ENCODE results near the gene FAF2.
"Not testable (repeated sequence)": the region's sequence is repeated elsewhere in the genome, so short reads cannot be mapped to it uniquely, and the experiment has no call there.

FAF2 gene, protein sequence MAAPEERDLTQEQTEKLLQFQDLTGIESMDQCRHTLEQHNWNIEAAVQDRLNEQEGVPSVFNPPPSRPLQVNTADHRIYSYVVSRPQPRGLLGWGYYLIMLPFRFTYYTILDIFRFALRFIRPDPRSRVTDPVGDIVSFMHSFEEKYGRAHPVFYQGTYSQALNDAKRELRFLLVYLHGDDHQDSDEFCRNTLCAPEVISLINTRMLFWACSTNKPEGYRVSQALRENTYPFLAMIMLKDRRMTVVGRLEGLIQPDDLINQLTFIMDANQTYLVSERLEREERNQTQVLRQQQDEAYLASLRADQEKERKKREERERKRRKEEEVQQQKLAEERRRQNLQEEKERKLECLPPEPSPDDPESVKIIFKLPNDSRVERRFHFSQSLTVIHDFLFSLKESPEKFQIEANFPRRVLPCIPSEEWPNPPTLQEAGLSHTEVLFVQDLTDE

DNA sequence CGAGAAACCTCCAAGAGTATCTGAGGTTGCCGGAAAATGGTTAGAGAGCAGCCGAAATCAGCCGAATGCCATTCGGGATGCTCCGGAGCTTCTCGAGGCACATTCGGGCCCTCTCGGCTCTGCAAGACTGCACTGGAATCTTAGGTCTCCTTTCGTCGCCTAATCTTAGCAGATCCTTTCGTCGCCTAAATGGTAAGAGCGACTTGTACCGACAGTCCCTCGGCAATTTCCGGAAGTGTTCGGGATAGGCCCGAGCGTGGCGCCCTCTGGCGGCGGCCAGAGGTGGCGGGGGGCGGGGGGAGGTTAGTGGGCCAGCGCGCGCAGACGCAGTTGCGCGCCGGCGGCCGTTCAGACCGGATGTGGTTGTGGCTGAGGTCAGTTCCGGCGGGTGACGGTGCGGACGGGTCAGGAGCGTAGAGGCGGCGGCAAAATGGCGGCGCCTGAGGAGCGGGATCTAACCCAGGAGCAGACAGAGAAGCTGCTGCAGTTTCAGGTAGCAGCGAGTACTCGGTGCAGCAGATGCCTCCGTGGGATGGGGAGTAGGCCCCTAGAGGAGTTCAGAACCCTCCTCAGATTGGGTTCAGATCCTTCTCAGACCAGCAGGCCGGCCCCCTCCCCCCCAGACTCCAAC, at the start of gene FAF2:
Gene FAF2 (plus strand): TSS at position 408 of the 631 bp plus-strand sequence. CDS start 23 bp downstream, at position 431.
- peak; percentile 98 to 99 for DNase-seq

DNA sequence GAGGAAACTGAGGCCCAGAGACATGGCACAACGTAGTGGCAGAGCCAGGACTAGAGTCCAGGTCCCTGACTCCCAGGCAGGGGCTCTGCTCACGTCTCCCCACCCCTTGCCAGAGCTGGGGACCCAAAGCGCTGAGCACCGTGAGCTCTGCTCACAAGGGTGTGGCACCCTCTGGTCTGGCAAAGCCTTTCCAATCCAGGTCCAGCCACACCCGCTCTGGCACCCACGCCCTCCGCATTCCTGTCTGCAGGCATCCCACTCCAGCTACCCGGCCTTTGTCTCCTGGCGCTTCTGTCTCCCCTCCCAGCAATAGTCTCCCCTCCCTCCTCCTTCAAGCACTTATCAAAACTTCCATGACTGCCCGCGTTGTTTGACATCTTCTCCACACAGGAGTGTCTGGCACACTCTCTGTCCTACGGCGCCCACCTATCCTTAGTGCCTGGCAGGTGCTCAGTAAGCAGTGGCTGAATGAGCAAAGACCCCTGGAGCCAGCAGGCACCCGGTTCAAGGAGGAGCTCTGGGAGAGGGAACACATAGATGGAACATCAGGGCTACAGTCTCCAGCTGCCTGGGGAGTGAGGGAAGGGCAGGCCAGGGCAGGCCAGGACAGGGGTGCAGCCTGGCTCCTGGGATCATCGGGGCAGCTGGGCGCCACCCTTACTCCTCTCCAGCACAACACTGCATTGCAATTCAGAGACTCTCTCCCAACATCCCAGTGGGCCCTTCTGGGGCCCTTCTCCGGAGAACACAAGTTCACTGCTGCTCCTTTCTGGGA, 47.6 kb upstream of the FAF2 start:
- DNase-seq = no peak

DNA sequence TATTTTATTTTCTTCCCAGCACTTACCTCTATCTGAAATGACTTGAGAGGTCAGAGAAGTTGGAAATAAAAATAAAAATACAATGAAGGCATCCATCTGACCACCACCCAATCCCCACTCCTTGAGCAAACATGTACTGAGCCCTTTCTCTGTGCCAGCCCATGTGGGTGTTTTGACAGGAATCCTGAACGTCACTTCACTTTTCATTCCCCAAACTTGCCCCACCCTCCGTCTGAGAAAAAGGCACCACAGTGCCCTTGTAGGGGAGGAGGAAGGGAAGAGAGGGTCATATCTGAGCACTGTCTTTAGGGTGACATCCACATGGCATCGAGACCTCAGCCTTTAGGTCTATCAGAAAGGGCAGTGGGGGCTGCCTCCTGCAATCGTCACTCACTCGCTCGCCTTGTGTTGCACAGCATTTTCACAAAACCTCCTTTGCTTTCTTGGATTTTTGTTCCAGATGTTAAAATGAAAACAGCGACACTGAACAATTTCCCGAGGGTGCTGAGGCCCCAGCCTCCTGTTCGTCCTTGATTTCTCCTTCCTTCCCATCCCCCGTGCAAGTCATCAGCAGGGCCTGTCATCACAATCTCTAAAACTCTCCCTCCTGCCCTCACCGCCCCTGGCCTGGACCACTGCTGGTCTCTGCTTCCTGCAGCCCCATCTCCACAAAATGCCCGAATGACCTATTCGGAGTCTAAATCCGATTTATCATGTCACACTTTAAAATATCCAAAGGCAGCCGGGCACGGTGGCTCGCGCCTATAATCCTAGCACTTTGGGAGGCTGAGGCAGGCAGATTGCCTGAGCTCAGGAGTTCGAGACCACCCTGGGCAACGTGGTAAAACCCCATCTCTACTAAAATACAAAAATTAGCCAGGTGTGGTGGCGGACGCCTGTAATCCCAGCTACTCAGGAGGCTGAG, 46.6 kb upstream of the FAF2 start:
- DNase-seq = no peak

DNA sequence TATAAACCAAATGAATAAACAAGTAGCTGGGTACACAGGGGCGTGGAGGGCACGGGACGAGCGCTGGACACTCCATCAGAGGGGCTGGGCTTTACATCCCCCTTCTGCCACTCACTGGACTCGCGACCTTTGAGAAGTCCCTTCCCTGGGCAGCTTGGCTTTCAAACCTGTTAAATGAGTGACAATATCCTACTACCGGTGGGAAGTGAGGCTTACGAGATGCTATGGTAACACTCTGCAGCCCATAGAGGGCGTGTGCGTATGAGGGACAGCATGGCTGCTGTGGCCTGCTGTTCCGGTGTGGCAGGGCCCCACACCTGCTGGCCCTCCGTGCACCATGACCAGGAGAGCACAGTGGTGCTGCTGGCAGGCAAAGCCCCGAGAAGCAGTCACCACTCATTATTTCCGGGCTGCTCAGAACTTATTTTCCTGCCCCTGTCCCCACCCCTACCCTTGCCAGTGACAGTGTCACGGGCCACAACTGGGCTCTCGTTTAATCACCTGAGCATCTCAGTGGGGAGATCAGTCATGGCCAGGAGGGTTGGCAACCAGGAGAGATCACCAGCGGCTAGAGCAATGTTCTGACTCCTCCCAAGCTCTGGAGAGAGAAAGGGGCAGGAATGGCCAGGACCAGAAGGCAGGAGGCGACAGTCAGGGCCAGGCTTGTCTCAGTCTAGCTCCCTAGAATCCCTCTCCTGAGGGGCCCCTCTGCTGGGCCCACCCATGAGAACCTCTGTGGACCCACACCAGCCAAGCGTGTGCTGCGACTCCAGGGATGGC, 42.3 kb upstream of the FAF2 start:
- peak in 1 of 2 donors; percentile 1 for DNase-seq

DNA sequence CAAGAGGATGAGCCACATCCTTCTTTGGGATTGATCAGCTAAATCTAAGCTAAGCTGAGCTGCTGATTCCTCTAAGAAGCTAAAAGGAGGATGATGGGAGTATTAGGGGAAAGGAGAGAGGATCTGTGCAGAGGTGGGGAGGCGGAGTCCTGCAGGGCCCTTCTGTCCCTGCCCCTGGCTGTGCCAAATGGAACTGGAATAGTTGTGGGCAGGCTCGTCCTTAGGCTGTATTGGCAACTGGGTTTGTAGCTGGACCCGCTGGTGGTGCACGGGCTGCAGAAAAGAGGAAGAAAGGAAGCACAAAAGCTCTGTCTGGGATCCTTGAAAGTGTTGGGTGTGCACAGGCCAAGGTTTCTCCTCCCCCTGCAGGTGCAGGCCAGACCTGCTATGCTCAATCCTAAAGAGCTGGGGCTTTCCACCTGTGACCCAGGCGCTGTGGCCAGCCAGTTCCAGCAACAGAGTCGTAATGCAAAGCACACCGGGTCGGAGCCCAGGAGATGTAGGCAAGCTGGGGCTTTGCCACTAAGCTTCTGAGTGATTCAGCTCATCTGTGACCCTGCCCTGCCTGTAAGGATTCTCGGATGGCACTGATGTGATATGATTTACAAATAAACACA, 41.6 kb upstream of the FAF2 start:
- DNase-seq = peak in 1 of 2 donors; percentile 7

DNA sequence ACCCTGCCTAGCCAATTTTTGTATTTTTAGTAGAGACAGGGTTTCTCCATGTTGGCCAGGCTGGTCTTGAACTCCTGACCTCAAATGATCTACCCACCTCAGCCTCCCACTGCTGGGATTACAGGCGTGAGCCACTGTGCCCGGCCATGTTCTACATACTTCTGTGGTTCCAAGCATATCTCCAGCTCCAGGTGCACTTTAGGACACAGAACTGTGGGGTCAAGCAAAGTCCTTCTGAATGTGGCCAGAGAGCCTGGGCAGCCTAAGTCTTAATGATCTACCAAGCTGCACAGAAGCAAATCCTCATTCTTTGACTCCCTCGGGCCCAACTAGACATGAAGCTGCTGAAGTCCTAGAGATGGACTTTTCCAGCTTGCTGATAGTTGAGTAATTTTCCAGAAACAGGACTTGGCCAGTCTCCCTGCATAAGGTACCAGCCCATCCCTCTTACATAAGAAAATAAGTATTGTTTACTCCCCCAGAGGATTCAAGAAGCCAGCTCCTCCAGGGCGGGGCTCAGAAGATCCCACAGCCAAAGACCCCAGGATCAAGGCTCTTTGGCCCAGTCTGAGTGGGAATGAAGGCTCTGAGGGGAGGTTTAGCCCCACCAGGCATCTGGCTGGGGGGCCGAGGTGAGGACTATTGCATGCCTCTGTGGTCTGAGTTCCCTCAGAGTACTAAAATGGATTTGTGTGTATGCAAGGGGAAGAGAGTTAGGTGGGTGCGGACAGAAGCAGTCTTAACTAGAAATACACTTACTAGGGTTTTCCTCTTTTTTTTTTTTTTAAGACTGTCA, 40.5 kb upstream of the FAF2 start:
- no peak for DNase-seq

DNA sequence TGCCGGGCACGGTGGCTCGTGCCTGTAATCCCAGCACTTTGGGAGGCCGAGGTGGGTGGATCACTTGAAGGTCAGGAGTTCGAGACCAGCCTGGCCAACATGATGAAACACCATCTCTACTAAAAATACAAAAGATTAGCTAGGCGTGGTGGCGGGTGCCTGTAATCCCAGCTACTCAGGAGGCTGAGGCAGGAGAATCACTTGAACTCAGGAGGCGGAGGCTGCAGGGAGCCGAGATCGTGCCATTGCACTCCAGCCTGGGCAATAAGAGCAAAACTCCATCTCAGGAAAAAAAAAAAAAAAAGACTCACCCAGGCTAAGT, 40.0 kb upstream of the FAF2 start:
- not testable (repeated sequence) for DNase-seq

DNA sequence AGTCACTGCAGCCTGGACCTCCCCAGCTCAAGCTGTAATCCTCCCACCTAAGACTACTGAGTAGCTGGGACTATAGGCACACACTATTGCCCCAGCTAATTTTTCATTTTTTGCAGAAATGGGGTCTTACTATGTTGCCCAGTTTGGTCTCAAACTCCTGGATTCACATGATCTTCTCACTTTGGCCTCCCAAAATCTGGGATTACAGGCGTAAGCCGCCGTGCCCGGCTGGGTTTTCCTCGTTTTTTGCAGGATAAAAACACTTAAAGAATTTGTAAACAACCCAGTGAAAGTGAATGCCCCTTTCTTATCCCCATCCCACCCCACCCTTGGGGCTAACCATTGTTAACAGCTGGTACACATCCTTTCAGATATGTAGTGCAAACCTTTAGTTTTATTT, 39.6 kb upstream of the FAF2 start:
- no peak for DNase-seq

DNA sequence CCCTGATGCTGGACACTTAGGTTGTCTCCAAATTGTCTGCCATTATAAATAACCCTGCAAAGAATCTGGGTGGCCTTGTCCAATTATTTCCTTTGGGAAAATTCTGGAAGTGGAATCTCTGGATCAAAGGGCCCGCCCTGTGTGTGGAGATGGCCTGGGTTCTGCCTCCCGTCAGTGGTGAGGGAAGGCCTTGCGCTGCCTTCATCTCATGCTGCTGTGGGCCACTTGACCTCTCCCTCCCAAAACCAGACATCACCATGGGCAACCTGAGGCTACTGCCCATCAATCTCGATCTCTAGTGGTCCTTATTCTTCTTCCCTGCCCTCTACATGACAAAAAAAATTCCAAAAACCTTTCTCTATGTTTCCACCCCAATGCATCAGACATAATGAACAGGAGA, 38.4 kb upstream of the FAF2 start:
- no peak for DNase-seq

DNA sequence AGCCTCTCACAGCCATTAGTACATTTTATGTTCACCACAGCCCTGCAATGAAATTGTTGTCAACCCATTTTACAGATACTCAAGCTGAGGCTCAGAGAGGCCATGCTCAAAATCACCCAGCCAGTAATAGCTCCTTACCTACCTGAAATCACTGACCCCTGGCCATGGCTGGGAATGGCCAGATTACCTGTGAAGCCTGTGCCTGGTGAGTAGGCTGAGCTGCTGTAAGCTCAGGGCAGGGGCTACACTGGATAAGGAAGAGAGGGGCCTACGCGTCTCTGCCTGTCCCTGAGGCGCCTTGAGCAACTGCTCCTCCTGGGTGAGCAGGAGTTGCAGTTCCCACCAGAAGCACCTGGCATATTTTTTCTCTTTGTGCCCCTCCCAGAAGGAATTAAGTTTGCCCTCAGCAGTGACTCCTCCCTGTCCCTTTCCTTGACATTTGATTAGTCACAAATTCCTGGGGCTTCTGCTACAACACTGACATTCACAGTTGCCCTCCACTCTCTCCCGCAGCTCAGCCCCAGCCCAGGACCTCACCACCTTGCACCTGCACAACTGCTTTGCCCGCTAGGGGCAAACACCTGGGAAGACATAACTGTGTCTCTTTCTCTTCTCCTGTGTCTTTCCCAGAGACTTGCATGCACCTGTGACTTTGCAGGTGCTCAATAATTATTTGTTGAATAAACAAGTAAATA, 37.6 kb upstream of the FAF2 start:
- DNase-seq = no peak

DNA sequence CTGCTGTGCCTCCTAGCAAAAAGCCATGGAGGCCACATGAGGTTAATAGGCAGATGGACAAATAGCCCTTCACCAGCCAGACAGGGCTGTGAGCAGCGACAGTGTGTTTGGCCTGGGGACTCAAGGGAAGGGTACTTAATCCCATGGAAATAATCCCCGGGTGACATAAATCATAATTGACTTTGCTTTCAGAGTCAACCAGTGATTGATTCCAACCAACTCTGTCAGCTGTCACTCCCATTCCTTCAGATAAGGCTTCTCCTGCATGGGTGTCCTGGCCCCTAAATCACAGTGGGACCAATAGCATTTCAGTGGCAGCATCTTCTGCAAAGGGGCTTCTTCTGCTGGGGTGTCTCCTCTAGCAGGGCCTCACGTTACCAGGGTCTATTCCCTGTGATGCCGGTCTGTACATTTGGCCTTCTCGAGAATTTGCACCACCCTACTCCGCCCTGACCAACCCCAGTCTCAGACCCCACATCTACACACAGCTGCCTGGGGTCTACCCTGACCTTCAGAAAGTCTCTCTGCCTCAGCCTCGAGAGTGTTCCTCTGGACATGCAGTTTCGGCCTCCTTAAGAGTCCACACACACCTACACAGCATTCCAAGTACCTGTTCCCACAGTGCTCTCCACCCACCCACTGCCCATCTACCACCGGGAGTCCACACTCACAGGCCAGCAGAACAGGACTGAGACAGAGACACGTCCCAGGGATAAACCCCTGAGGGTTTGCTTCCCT, 35.5 kb upstream of the FAF2 start:
- peak in 1 of 2 donors; percentile 6 for DNase-seq

DNA sequence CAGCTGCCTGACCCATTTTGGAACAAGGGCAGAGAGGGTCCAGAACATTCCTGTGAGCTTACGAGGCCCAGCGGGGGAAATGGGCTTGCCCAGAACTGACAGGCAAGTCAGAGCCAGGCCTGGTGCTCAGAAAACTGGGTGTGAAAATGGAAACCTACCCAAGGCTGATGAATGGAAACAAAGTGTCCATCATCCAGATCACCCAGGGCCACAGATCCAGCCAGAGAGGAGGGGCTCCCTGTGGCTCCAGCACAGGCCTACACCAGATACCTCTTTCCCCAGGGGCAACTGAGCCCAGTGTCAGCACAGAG, 35.0 kb upstream of the FAF2 start:
- DNase-seq = peak in 1 of 2 donors; percentile 7

DNA sequence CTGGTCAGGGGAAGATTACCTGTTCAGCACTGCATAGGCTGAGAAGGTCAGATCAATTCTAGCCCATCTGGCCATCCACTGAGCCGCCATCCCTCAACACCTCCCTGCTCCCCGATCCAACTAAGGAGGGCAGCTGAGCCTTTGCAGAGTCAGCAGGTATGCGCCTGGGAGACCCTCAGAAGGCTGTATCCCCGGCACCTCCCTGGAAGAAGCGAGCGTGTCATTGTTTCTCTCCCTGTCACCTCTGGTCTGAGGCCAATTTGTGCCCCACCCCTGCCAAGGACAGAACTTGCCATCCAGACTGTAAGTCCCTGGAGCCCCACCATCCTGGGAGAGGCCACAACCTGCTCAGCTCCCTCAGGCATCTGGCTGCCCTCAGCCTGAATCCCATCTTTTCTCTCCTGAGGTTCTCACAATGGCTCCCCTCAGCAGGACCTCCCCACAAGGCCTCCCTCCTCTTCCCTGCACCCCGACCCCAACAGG, 34.4 kb upstream of the FAF2 start:
- DNase-seq = no peak

DNA sequence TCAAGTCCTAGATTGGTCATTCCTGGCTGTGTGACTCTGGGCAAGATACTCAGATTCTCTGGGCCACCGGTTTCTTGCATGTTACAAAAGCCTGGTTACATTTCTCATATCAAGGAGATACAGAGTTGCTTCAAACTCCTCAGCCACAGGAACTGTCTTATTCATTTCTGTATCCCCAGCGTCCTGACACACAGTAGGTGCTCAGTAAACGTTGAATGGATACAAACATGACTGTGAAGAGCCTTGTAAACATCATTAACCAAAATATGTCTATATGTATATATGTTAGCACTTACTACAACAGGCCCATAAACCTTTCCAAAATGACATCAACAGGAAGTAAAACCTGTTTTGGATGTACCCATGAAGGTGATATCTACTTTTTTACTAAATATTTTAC, 33.5 kb upstream of the FAF2 start:
- DNase-seq = no peak

DNA sequence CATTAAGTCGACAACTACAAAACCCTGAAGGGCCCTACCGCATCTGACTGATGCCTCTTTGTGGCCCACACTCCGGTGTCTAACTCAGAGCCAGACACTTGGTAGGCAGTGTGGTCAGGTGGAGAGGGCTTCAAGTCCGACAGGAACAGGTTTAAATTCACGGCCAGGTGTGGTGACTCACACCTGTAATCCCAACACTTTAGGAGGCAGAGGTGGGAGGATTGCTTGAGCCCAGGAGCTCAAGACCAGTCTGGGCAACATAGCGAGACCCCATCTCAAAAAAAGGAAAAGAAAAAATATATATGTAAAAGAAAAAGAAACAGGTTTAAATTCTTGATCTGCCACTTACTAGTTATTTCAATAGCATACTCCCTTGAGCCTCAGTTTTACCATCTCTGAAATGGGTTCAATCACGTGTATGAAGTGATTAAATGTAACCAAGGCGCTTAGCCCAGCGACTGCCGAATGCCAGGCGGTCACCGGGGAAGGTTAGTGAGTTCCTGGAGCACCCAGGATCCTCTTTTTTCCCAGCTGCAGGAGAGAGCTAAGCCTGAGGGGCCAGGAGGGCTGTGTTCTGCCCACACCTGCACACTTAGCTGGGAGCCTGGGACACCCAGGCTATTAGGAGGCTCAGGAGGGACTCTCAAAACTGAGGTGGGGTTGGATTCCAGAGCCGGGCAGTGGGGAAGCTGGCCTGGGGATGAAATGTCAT, 32.8 kb upstream of the FAF2 start:
- no peak for DNase-seq

DNA sequence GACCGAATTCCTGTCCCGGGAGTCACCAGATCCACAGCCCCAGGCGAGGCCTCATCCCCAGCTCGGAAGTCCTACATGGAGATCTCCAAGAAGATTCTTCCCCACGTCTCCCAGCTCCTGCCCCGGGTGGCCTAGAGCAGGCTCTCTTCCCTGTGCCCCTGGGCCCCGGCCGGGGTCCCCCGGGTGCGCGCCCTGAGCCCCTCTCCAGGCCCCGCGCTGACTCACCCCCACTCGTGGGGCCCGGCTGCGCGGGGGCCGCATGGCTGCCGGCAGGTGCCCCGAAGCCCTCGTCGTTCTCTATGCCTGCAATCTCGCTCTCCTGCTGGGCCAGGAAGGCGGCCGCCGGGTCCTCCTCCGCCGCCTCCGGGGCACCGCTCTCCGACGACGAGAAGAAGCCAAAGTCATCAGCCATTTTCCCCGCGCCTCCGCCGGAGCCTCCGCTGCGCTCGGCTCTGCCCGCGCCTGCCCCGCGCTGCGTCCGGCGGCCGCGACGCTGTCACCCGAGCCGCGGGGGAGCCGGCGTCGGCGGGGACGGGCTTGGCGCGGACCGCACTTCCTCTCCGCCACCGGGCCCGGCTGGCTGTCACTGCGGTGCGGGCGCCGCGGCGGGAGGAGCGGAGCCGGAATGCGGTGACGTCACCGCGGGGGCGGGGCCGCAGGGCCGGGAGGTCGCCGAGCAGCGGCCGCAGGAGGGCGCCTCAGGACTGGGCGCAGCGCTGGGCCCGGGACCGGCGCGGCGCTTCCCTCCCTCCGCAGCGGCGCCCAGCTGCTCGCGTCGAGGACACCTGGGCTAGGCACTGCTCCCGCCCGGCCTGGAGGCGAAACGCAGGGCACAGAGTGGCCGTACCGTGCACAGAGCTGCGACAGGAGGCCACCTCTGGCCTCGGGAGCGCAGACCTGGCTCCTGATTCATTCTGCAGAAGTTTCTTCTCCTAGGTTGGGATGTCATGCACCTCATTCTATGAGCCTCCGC, 31.9 kb upstream of the FAF2 start, which contains the start of gene CLTB:
Gene CLTB (minus strand): TSS at position 588 of the 973 bp plus-strand sequence. CDS start 176 bp downstream, at position 412.
- peak; percentile 90 to 93 for DNase-seq

DNA sequence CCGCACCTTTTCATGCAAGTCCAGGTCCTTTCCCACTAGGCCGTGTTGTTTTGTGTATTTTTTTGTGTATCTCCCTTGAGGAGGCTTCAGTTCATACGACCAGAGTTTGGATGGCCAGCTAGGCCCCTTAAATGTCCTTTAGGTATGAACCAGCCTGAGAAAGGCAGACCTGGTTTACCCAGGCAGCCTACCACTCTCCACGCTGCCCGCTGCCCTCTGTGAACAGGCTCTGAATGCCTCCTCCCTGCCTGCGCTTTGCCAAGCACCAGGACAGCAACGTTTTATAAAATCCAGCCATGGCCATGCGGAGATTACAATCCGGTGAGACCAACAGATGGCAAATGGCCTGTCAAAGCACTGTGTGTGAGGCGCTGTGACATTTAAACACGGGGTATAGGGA, 31.2 kb upstream of the FAF2 start:
- no peak for DNase-seq

Data from CD4-positive, alpha-beta T cell treated with Interleukin-4 for 1 hour (primary cell).